ENCODE measurements around the gene CCDC33. TPM values are rescaled to one million over a fixed set of nuclear protein-coding genes. Genes with fewer than 3 reads are reported as not detected.
A peak's percentile ranks its signal among the peaks of the same experiment; 100 is the strongest.

The CCDC33 gene
- total and polyA plus RNA-seq, 7 donors = 0.01 to 0.03 TPM; not detected in 5

DNA sequence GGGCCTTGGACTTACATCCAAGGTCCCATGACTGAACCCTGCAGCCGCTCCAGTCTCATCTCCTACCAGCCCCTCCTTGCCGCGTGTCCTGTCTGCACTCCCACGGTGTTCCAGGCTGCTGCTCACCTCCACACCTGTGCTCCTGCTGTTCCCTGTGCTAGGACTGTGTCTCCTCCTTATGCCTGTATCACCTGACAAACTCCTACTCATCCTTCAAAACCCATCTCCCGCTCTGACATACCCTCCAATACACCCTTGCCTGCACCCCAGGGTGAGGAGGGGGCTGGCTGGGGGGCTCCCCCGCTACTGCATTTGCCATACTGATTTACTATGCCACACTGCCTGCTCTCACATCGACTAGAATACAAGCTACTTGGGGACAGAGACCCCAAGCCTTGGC, 77.8 kb downstream of the CCDC33 start:
- intact Hi-C loops (cut with DNase I) = loop anchor here in 1 of 2 donors (5.0 kb wide), 1 partner anchor 347 kb away; no protein-coding TSS in a partner anchor
- ATAC-seq = no peak
- no peak for DNase-seq
- peaks cover 0 to 5% (median 4%) of the 10 kb centered on the region in 3 donors for H3K27me3 ChIP-seq (ENCODE audit: insufficient read depth in 3 of 3, low read length in 2 of 3)
- no peaks in the 10 kb centered on the region for H3K36me3 ChIP-seq (ENCODE audit: insufficient read depth in 1 of 2, low read depth in 1 of 2)
- TF ChIP-seq, protein P1, sequence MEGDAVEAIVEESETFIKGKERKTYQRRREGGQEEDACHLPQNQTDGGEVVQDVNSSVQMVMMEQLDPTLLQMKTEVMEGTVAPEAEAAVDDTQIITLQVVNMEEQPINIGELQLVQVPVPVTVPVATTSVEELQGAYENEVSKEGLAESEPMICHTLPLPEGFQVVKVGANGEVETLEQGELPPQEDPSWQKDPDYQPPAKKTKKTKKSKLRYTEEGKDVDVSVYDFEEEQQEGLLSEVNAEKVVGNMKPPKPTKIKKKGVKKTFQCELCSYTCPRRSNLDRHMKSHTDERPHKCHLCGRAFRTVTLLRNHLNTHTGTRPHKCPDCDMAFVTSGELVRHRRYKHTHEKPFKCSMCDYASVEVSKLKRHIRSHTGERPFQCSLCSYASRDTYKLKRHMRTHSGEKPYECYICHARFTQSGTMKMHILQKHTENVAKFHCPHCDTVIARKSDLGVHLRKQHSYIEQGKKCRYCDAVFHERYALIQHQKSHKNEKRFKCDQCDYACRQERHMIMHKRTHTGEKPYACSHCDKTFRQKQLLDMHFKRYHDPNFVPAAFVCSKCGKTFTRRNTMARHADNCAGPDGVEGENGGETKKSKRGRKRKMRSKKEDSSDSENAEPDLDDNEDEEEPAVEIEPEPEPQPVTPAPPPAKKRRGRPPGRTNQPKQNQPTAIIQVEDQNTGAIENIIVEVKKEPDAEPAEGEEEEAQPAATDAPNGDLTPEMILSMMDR (IDR thresholded peaks at IDR 0.05) = no peak
- peaks cover 5% of the 10 kb centered on the region for H3K4me1 ChIP-seq
- H3K27ac ChIP-seq = no peak overlapping the region
- no peaks in the 10 kb centered on the region for H3K9me3 ChIP-seq
- 70 to 73% (median 72%) methylated on average over 7 of the region's 7 CpGs for WGBS, 3 donors
- no peak overlapping the region for H3K4me3 ChIP-seq

DNA sequence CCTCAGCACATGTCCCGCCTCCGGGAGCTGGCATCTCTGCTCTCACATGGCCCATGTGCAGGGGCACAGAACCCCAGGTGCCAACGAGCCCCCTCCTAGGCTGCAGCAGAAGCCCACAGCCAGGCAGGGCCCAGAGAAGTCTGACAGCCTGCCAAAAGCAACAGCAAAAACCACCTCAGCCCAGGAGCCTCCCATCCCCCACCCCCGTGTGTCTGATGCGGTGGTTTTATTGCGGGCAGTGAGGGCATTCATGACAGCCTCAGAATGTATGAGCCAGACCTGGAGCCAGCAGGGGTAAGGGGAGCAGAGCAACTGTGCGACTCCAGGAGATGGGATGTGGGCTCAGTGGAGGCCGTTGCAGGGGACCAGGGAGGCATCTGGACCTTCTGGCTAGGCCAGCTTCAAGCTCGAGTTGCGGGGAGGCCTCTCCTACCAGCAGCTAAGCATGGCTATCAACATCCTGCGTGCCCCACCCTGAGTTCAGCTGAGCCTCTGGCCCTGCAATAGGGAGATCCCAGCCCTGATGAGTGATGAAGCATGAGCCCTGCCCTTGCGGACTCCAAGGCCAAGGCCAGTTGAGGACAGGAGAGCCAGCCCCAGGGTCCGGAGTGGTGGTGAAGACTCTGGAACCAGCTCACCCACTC, 78.8 kb downstream of the CCDC33 start:
- H3K4me3 ChIP-seq = no peak overlapping the region
- ATAC-seq = peak in 1 of 4 donors; percentile 12
- no peaks in the 10 kb centered on the region for H3K36me3 ChIP-seq (ENCODE audit: insufficient read depth in 1 of 2, low read depth in 1 of 2)
- DNase-seq = peak in 1 of 2 donors; percentile 73
- TF ChIP-seq, protein P1 (IDR thresholded peaks at IDR 0.05) = no peak
- H3K9me3 ChIP-seq = no peaks in the 10 kb centered on the region
- H3K27ac ChIP-seq = no peak overlapping the region
- intact Hi-C loops (cut with DNase I) = loop anchor here in 1 of 2 donors (5.0 kb wide), 1 partner anchor 348 kb away; no protein-coding TSS in a partner anchor
- H3K27me3 ChIP-seq (ENCODE audit: insufficient read depth in 3 of 3, low read length in 2 of 3) = no peaks in the 10 kb centered on the region
- WGBS, 3 donors = 68 to 77% (median 73%) methylated on average over 13 of the region's 13 CpGs
- H3K4me1 ChIP-seq = peaks cover 7% of the 10 kb centered on the region

DNA sequence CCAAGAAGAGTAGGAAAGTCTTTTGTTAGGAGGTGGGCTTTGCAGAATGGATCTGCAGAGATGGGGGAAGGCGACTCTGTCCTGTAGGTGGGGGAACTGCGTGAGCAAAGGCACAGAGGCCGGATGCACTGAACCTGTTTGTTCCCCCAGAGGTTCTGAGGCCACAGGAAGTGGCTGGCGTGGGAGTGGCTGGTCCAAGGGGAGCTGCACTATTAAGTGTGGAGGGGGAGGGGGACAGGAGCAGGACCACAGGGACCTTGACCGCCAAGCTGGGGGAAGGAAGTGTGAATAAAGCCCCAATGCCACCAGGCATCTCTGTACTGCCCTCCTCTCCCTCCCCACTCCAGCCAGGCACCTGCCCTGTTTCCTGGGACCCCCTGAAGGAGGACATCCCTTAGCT, 79.5 kb downstream of the CCDC33 start:
- Histone ChIP-seq H3K9me3 (no peaks in the 10 kb centered on the region), H3K27ac (peak overlapping the region; percentile 9), H3K36me3 (ENCODE audit: insufficient read depth in 1 of 2, low read depth in 1 of 2) (no peaks in the 10 kb centered on the region), H3K4me1 (peaks cover 7% of the 10 kb centered on the region), H3K27me3 (ENCODE audit: insufficient read depth in 3 of 3, low read length in 2 of 3) (no peaks in the 10 kb centered on the region), H3K4me3 (no peak overlapping the region)
- intact Hi-C loops (cut with DNase I) = no loop called here
- TF ChIP-seq, protein P1 (IDR thresholded peaks at IDR 0.05) = no peak
- 57 to 70% (median 70%) methylated on average over 5 of the region's 5 CpGs for WGBS, 3 donors
- DNase-seq (peak in 1 of 2 donors; percentile 62), ATAC-seq (no peak)

DNA sequence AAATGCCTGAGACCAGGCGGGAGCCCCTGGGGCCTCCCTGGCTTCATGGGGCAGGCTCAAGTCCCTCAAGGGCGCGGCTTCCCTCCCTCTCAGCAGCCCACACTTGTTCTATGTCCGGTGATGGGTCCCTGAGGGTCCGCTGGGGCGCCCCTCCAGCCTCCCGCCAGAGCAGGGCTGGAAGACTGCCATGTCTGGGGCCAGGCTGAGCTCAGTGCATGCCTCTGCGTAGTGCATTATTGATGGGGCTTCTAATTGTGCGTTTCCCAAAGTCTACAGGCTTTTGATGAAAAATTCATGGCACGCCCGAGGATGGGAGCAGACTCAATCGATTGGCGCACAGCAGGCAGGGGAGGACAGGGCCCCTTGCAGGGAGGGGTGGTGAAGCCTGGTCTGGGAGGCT, 80.0 kb downstream of the CCDC33 start:
- Histone ChIP-seq H3K27me3 (ENCODE audit: insufficient read depth in 3 of 3, low read length in 2 of 3) (no peaks in the 10 kb centered on the region), H3K4me1 (peaks cover 7% of the 10 kb centered on the region), H3K36me3 (ENCODE audit: insufficient read depth in 1 of 2, low read depth in 1 of 2) (no peaks in the 10 kb centered on the region), H3K9me3 (no peaks in the 10 kb centered on the region), H3K27ac (peak overlapping the region; percentile 9), H3K4me3 (no peak overlapping the region)
- 40 to 65% (median 60%) methylated on average over 13 of the region's 13 CpGs for WGBS, 3 donors
- DNase-seq = peak in 1 of 2 donors; percentile 65
- no peak for ATAC-seq
- intact Hi-C loops (cut with DNase I) = no loop called here
- TF ChIP-seq, protein P1 (IDR thresholded peaks at IDR 0.05) = no peak
